Activated CD4-positive, alpha-beta T cell treated with anti-CD3 and anti-CD28 coated beads, Interleukin-2, amount 50 U/mL, for 1 hour (primary cell): ENCODE data around the gene GARIN1A.
"Not testable (repeated sequence)": the region's sequence is repeated elsewhere in the genome, so short reads cannot be mapped to it uniquely, and the experiment has no call there.

Experiments used
- DNase-seq: peaks from one replicate; pipeline ENCODE4 v3.0.0-alpha.2; 2020

Gene GARIN1A

GRCh38 chr7:128671992-128672391, at the start of gene GARIN1A:
GARIN1A (plus strand) TSS chr7:128672292; CDS start chr7:128672398, 106 bp downstream.
- DNase-seq = no peak

- not testable (repeated sequence) for DNase-seq
Observed at GRCh38 chr7:128627124-128627523, 45.0 kb upstream of the GARIN1A start.

- not testable (repeated sequence) for DNase-seq
Observed at GRCh38 chr7:128633915-128634314, 38.2 kb upstream of the GARIN1A start.

- not testable (repeated sequence) for DNase-seq
Observed at GRCh38 chr7:128645206-128645605, 26.9 kb upstream of the GARIN1A start.

GRCh38 chr7:128645844-128646243, 26.2 kb upstream of the GARIN1A start:
- DNase-seq = not testable (repeated sequence)

GRCh38 chr7:128646877-128647276, 25.2 kb upstream of the GARIN1A start:
- DNase-seq = not testable (repeated sequence)

- DNase-seq = not testable (repeated sequence)
Observed at GRCh38 chr7:128651096-128651495, 21.0 kb upstream of the GARIN1A start.

- not testable (repeated sequence) for DNase-seq
Observed at GRCh38 chr7:128652606-128653005, 19.5 kb upstream of the GARIN1A start.

- not testable (repeated sequence) for DNase-seq
Observed at GRCh38 chr7:128653197-128653596, 18.9 kb upstream of the GARIN1A start.

GRCh38 chr7:128654080-128654479, 18.0 kb upstream of the GARIN1A start:
- not testable (repeated sequence) for DNase-seq

- DNase-seq = not testable (repeated sequence)
Observed at GRCh38 chr7:128654501-128654900, 17.6 kb upstream of the GARIN1A start.

- not testable (repeated sequence) for DNase-seq
Observed at GRCh38 chr7:128658428-128658827, 13.7 kb upstream of the GARIN1A start.

GRCh38 chr7:128660596-128660995, 11.5 kb upstream of the GARIN1A start:
- no peak for DNase-seq

GRCh38 chr7:128661446-128661845, 10.6 kb upstream of the GARIN1A start:
- DNase-seq = no peak

- DNase-seq = no peak
Observed at GRCh38 chr7:128662091-128662490, 10.0 kb upstream of the GARIN1A start.

- DNase-seq = not testable (repeated sequence)
Observed at GRCh38 chr7:128663223-128663622, 8.9 kb upstream of the GARIN1A start.

- DNase-seq = no peak
Observed at GRCh38 chr7:128665057-128665456, 7.0 kb upstream of the GARIN1A start.

- no peak for DNase-seq
Observed at GRCh38 chr7:128666200-128666599, 5.9 kb upstream of the GARIN1A start.

GRCh38 chr7:128672927-128673517, 930 bp downstream of the GARIN1A start:
- DNase-seq = no peak

- DNase-seq = no peak
Observed at GRCh38 chr7:128673571-128673970, 1.5 kb downstream of the GARIN1A start.

GRCh38 chr7:128676665-128677064, 4.6 kb downstream of the GARIN1A start:
- DNase-seq = no peak

- DNase-seq = no peak
Observed at GRCh38 chr7:128679920-128680319, 7.8 kb downstream of the GARIN1A start.

GRCh38 chr7:128681794-128682537, 9.9 kb downstream of the GARIN1A start:
- DNase-seq = no peak

- not testable (repeated sequence) for DNase-seq
Observed at GRCh38 chr7:128683270-128683669, 11.2 kb downstream of the GARIN1A start.
